SHP77 (cell line): ENCODE data around the gene MEFV.

Experiments
- DNase-seq, 2 experiments: peaks; one replicate each; lab custom pipeline; 2025; lab: John Stamatoyannopoulos, UW

MEFV gene

GRCh38 chr16:3268294-3268693, 11.9 kb upstream of the MEFV start:
- no peak for DNase-seq

- peak; percentile 13 to 42 for DNase-seq
Observed at GRCh38 chr16:3266873-3267537, 10.6 kb upstream of the MEFV start.

DNA sequence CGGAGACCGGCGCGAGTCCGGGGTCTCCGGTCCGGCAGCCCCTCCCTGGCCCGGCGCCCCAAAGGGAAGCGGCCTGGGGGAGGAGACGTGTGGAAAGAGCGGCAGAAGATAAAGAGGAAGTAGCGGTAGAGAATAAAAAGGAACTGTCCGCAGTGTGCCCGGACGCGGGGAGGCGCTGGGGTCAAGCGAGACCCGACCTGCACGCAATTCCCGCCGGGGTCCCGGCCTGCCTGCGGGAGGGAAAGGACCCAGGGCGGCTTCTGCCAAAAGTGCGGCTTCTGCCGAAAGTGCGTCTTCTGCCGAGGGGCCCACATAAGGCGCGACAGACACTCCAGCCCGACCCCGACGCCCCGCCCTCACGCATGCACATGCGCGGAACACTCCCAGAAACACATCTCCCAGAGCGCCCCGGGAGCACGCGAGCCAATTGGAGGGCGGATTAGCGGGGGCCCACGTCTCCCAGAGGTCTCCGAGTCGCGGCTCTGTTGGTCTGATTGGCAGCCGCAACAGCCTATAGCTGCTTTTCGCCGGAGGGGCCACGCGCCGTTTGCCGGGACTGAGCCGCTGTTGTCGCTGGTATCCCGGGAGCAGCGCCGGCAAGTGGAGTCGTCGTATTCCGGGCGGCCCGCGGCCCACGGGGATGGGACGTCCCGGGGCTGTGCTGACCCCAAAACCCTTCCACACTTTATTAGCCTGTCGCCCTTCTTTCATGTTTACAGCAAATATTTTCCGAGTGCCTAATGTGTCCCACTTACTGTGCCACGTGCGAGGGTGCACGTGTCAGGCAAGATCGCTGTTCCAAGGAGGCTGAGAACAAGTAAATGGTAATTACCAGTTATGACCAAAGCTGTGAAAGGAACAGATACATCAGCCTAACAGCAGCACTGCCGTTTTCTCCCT, 8.0 kb upstream of the MEFV start:
- peak; percentile 97 to 98 for DNase-seq

DNA sequence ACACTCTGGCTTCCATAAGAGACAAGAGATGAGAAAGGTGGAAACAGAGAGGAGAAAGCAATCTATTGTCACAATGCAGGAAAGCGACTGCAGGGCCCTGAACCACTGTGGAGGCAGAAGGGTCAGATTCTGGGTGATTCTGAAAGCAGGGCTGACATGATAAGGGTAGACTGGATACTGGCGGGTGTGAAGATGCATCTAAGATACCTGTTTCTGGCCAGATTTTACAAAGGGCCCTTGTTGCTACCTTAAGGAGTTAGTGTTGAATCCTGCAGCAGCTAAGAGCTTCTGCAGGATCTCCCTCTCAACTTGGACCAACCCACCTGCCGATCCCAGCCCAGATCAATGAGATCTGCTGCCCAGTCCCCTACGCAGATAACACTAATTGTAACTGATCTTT, 6.1 kb upstream of the MEFV start:
- DNase-seq: no peak

DNA sequence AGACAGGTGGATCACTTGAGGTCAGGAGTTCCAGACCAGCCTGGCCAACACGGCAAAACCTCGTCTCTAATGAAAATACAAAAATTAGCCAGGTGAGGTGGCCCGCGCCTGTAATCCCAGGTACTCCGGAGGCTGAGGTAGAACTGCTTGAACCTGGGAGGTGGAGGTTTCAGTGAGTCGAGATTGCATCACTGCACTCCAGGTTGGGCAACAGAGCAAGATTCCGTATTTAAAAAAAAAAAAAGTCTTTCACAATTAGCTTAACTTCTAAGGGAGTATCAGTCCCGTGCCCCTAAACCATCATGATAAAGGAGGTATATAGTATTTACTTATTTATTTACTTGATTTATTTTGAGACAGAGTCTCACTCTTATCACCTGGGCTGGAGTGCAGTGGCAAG, 3.4 kb upstream of the MEFV start:
- DNase-seq: no peak

GRCh38 chr16:3256866-3257465, 533 bp upstream of the MEFV start:
- DNase-seq: no peak

GRCh38 chr16:3254309-3254708, 2.1 kb downstream of the MEFV start:
- no peak for DNase-seq

DNA sequence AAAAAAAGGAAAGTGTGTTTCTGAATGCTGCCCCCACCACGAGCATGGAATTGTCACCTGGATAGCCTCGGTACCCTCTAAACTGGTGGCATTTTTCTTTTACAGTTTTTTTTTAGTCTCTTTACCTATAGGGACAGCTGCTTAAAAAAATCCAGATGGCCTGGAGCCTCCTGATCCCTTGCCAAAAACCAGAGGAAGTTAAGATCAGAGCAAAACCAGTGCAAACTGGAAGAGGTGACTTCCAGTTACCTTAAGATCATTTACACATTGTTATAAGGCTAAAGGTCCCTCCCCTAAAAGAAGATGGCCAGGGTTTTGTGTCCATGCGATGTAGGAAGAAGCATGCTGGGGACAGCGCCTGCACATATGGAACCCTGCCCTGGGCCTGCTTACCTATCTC, 3.5 kb downstream of the MEFV start:
- DNase-seq: no peak

- DNase-seq: no peak
Observed at GRCh38 chr16:3249451-3249850, 7.0 kb downstream of the MEFV start.

GRCh38 chr16:3249020-3249419, 7.4 kb downstream of the MEFV start:
- DNase-seq: no peak

DNA sequence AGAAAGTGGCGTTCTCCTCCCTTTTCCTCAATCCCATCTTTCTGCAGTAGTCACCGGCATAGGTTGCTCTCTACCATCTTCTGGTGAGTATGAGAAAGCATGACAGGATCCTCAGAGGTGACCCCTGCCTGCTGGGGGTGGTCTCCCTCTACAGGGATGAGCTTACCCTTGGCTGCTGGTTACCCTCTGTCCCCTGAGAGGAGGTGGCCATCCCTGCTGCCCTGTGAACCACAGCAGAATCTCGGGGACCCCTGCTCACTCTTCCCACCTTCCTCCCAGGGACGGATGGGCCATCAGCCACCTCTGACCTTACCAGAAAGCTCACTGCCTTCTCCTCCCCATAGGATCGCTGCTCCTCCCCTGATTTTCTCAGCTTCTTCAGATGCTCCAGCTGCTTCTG, 7.8 kb downstream of the MEFV start:
- DNase-seq: no peak

GRCh38 chr16:3246876-3247275, 9.6 kb downstream of the MEFV start:
- no peak for DNase-seq

DNA sequence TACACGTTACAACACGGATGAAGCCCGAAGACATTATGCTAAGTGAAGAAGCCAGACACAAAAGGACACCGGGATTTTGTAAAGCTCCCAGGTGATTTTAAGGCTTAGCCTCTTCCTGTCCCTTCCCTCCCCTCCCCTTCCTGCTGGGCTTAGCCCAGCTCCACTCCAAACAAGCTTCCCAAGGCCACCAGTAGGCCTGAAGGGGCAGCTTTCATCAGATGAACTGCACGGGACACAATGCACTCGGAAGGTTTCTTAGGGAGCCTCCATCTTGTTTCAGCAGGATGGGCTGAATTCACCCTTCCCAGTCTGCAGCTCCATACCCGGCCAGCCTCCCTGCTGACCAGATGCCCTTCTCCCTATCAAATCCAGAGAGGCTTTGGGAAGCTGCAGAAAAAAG, 10.4 kb downstream of the MEFV start:
- DNase-seq: no peak

DNA sequence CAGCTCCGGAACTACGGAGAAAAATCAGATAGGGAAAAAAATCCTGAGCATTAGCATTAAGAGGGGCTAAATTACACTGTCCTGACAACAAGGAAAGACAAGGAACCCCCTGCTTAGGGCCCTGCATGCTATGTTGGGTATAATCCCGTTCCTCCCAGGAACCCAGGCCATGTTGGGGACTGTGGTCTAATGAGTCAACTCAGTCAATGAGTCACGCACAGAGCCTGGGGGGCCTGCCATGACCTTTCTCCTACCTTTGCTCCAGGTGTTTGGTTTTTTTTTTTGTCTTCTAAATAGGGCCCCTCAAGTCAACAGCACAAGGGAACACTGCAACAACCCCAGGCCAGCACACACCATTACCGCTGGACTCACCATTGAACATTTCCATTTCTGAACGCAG, 12.6 kb downstream of the MEFV start:
- DNase-seq: no peak

DNA sequence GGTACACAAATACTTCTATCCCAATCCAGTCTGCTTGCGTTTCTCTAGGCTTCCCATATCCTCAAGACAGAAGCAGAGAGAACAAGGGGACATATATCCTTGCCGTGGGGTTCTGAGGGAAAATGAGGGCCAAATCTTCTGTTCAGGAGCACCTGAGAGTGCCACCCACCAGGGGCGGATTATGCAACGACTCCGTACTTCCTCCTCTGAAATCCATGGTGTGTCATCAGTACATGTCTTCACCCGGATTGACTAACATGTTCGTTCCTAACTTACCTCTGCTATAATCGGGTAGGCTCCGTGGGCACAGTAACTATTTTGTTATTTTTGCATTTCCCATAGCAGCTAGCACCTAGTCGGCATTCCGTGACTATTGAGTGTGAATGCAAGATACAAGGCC, 13.7 kb downstream of the MEFV start:
- no peak for DNase-seq

DNA sequence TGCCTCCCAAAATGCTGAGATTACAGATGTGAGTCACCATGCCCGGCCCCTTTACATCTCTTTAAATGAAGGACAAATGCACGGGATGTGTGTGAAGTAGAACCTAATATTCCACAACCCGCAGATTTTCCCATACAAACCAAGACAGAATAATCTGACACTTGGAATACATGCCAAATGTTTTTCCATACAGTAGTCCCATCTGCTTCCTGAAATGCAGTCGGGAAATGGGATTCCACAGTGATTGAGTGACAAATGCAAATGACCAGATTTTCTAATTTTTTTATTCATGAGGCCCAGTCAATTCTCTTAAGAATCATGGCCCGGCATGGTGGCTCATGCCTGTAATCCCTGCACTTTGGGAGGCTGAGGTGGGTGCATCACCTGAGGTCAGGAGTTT, 14.7 kb downstream of the MEFV start:
- no peak for DNase-seq

DNA sequence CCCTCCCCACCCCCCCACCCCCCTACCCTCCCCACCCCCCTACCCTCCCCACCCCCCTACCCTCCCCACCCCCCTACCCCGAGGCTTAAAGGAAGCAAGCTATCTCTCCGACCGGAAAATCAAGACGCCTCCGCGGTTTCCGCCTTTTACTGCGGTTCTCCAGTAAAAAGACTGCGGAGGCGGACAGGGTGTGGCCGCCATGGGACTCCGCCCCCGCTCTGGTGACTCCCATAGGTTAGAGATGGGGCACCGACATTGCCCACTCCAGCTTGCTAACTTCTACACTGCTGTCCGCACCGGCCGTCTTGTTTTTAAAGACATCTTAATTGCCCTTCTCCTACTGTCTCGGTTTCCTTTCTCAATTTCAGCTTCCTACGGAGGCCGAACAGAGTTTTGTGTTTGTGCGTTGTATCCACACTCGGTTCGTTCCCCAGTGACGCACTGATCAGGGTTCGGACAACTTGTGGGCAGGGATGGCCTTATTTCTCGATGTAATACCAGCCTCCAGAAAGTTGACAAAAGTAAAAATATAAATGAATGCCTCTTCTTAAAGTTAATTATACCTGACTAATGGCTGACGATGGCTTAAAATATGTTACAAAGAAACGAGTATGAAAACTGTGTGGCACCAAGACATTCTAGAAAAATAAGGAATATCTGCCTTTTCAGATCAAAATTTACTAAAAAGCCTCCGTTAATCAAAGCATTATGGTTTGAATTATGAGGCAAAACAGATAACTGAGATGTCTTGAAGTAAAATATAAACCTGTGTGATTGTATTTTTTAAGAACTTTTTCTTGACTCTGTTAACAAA, 20.4 kb downstream of the MEFV start:
- no peak for DNase-seq

- DNase-seq: peak; percentile 92 to 94
Observed at GRCh38 chr16:3234857-3235561, 21.4 kb downstream of the MEFV start, which contains the start of gene ZNF200. TSS of gene ZNF200 (minus strand) at chr16:3235158. CDS start at chr16:3233755, 1,403 bp downstream.

DNA sequence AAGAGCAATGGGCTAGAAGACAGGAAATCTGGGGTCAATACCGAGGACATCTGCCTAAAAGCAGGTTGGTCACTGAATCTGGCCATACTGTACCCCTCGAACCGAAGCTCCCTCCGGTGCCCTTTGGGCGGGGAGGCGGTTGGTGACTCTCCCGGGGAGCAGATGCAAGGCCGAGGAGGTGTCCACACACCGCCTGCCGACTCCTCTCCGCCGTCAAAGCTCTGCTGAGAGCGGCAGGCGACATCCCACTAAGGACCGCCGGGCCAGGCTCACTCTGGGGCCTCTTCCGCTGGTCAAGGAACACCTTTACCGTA, 21.9 kb downstream of the MEFV start:
- DNase-seq: no peak

- no peak for DNase-seq
Observed at GRCh38 chr16:3223913-3224515, 32.4 kb downstream of the MEFV start.

DNA sequence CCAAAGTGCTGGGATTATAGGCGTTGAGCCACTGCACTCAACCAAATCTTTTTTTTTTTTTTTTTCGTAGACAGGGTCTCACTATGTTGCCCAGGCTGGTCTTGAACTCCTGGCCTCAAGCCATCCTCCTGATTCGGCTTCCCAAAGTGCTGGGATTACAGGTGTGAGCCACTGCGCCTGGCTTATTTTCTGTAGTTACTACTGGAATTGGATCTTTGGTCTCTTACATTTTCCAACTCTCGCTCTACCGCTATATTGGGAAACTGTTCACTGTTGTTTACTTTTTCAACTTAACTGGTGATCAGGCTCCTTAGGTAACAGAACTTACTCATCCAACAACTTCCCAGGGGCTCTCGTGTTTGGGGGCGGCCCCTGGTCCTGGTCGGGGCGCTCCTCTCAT, 35.6 kb downstream of the MEFV start:
- no peak for DNase-seq
